HG03571 (cell line): Measurements from ENCODE around the gene GTF2F2.
"Not testable (repeated sequence)": the region's sequence is repeated elsewhere in the genome, so short reads cannot be mapped to it uniquely, and the experiment has no call there.

Experiments
- ATAC-seq: cut with Tn5 transposase; IDR thresholded peaks from one replicate; pipeline ENCODE4 v1.9.1; 2021; ENCODE audit not compliant: unreplicated experiment

The GTF2F2 gene

DNA sequence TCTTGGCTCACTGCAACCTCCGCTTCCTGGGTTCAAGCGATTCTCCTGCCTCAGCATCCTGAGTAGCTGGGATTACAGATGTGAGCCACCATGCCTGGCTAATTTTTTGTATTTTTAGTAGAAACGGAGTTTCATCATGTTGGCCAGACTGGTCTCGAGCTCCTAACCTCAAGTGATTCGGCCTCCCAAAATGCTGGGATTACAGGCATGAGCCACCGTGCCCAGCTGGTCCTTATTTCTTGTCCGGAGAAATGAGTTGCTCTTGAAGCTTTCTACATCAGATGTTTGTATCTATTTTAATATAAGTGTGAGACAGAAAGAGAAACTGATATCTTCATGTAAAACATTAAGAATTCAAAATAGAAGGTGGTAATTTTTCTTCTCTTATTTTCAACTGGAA lies 124.4 kb downstream of the GTF2F2 start:
- ATAC-seq = not testable (repeated sequence)

DNA sequence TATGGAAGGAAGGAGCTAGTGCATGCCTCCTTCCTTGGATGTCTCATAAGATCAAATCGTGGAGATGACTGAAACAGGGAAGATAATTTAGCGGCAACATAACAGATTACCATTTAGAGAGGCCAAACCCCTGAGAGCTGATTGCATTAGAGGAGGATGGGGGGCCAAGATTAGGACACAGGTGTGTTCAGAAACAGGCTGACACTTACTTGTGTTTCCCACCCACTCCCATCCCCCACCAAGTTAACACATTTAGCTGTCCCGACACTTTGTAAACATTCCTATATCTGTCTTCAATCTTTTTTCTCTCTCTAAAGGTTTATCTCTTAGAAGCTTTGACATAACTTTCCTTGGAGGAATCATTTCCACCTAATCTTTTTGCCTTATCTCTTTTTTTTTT lies 129.4 kb downstream of the GTF2F2 start:
- no peak for ATAC-seq

DNA sequence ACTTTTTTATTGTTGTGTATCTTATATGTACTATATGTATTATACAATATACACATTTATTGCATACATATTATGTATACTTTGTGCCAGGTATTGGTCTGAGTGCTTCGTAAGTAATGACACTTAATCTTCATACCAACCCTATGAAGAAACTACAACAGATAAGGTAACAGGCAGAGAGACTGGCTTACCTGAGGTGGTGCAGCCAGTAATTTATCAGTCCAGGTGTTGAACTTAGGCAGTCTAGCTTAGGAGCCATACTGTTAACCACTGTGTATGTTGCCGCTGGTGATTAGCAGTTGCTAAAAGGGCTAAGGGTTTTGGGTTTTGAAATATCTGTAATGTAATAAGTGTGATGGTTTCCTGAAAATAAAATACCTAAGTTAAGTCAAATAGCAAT lies 134.1 kb downstream of the GTF2F2 start:
- no peak for ATAC-seq

DNA sequence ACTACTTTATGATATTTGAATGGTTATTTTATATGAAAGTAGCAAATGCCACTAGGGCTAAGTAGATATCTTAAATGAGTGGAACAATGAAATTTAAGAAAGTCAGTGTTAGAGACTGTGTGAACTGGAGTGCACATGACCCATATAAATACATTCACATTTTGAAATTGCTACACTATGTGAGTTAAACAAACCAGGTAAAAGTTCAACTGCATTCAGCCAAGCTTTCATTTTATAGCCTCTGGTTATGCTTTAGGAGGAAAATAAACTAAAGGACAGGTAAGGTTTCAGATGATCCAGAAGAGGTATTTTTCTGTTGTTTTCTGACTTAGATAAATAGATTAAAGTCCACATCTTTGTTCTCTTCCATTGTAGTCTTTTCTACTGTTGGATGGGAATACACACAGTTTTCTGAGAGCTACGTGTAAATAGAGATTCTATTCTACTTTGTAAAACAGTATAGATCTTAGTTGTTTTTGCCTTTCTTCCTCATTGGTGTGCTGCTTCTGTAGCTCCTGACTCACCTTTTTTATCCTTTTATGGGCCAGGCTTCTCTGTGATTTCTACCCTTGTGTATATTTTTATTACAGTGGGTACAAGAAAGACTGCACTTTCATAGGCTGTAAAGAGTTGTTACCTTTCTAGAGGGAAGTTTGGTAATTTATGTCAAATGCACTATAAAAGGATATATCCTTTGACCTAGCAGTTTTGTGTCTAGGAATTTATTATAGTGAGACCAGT lies 135.1 kb downstream of the GTF2F2 start:
- ATAC-seq = no peak

DNA sequence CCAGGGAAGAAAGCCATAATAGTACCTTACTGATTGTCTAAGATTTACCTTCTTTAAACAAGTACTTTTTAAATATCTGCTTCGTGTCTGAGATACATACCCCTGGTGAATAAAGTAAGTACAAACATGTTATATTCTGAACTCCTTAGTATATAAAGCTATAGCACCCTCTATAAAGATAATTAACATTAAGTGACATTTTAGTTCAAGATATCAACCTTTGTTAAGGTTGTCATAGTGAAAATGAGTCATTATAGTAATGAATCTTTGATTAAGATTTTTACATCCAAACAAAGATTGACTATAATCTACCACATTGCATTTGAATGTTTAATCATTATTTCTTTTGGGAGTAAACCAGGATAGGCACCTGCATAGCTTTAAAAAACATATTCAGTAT lies 135.9 kb downstream of the GTF2F2 start:
- ATAC-seq = no peak

DNA sequence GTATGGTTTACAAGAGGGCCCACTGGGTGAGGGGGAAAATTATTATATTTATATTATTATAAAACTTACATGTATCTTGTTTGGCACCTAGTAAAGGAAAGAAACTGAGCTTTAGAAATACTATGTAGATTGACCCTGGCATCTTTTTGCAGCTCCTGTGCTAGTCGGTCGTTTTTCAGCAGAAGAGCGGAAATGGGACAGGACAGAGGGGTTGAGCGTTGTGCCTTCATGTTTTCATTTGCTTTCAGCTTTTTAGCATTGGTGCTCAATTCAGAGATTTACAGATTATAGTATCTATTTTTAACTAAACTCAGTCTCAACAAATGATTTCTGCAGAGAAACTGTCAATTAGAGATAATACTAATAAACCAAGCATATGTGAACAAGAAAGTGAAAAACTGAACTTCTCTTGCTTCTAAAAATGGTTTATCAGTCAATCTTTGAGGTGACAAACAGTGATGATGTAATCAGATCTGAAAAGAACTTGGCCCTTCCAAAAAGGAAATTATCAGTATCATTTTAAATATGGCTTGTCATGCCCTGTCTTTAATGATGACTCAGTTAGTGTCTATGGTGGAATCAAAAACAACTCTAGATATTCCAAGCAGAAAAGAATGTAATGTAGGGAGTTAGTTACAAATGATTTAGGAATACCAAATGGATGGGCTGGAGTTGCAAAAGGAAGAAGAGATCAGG lies 137.5 kb downstream of the GTF2F2 start:
- ATAC-seq = no peak

DNA sequence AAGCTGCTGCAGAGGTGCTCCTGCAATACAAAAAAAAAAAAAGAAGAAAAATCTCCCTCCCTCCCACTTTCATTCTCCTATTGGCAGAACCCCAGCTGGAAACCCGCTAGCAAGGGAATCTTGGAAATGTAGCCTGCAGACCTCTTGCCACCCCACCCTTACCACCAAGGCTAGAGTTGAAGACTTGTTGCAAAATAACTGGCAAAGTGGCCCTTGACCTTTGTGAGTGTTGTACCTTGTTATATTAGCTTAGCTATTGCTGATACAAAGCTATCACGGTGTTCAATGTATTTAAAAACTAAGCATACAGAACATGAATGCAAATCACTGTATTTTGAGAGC lies 138.0 kb downstream of the GTF2F2 start:
- ATAC-seq = no peak

DNA sequence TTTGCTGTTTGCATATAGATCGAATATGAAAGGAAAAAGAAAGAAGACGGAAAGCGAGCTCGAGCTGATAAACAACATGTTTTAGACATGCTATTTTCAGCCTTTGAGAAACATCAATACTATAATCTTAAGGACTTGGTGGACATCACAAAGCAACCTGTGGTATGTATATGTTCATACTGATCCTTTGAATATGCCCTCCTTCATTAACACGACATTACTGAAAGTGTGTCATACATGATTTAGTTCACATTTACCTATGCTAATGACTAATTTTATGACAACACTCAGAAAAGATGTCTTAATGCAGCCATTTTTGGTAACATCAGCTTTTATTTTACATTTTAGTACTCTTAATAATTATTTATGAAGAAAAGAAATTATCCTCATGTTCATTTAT lies 146.9 kb downstream of the GTF2F2 start:
- ATAC-seq = no peak

DNA sequence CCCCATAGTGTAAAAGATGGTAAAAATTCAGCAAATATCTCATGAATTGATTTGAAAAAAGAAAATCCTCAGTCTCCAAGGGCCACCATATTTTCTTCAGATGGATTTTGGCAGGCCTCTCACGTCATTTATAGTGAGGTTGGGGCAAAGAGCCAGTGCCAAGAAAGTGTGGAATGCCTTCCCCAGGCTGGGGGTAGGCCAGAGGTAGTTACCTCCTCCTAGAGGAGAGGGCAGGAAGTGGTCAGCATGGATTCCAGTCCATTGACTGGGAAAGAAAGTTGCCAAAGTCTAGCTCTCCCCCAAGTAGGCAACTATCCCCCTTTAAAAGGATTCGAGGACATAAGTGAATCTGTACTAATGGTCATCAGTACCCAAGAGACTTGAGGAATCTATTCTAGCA lies 148.9 kb downstream of the GTF2F2 start:
- ATAC-seq = no peak

DNA sequence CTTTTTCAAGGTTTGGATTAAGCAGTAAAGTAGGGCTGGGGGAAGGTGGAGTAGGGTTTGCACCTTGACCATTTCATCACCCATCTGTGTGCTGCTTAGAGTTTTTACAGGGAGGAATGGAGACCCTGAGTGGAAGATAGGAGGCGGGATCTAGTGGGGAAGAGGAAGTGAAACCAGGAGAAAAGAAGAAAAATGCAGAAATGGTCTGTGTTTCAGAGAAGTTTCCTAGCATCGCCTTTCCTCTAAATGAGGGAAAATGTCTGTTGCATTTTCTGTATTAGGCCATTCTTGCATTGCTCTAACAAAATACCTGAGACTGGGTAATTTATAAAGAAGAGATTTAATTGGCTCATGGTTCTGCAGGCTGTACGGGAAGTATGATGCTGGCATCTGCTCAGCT lies 156.6 kb downstream of the GTF2F2 start:
- ATAC-seq = no peak

DNA sequence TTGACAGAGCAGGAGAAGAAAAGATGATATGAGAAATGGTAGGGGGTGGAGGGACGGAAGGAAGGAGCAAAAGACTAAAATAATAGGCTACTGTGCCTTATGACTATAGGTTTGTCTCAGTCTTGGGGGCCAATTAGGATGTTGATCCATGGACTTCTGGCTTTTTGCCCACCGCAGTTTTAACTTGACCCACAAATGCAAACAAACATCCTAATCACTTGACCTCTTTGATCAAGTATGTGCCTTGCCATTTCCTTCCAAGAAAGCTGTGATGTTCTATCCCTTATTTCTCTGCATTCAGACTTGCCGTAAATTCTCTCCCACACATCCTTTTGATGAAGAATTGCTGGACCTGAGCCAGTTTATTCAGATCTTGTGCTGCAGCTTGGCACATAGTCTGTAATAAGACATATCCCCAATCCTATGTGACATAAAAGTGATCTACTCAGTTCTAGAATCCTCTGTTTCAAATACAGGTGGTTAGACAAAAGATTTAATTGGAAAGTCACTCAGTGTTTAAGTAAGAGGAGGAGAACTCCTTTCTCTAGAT lies 157.9 kb downstream of the GTF2F2 start:
- ATAC-seq = no peak

DNA sequence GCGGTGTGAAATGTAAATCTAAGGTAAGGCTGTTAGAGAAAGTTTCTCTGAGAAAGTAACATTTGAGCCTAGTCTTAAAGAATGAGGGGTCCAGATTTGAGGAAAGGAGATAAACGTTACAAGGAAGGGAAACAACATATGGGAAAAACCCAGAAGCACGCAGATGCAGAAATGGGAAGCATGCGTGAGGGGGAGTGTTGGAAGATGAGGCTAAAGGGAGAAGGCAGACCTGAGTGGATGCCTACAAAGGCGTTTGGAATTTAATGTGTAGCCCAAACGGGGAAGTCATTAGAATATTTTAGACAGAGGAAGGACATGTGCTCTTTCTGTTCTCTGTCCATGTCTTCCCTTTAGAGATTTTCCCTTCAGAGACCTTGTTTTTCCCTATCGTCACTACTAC lies 159.7 kb downstream of the GTF2F2 start:
- ATAC-seq = no peak

DNA sequence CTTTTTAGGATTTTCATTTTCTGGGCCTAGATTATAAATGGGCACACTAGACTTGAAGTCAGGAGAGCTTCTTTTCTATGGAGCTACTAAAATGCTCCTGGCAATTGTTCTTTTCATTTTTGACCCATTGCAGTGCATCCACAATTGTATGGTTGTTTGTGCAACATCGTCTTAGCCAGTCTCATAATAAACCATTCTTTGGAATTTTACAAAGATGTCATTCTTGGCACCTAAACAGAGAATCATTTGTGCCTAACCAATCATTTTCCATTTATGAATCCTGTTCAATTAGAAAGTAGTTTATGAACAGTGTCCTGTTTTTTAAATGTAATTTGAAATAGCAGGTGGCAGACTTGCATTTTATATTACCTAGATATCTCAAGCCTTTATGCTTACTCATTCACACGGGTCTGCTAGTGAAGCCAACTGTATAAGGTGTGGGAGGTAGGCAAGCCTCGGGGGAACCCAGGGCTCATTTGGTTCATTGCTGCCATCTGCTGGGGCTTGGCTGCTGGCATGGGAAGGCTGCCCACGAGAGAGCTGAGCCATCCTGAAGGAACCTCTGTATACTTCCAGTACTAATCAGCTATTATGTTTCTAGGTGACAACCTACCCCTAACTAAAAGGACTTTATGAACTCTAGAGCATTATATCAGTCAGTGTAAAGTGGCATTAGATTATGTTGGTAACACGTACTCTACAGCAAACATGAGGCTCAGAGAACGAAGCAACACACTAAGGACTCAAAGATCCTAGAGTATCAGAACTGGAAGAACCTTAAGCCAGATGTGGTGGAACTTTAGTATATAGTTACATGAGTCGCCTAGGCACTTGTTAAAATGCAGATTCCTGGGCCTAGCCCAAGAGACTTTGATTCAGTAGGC lies 160.7 kb downstream of the GTF2F2 start:
- no peak for ATAC-seq

DNA sequence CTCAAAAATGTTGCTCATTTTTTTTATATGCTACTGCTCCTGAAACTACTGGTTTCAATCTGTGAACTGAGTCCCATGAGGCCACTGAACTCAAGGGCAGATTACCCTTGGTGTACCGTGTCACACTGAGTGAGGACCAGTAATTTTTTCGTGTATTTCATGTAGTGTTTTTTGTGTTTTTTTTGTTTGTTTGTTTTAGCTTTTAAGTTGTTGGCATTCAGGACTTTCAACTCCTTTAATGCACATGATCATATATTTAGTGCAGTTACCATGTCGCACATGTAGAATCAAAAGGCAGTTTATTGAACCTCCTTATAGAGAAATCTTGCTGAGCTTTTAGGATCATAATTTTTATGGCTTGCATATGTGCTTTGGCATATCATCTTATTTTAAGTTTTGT lies 162.7 kb downstream of the GTF2F2 start:
- ATAC-seq = no peak

DNA sequence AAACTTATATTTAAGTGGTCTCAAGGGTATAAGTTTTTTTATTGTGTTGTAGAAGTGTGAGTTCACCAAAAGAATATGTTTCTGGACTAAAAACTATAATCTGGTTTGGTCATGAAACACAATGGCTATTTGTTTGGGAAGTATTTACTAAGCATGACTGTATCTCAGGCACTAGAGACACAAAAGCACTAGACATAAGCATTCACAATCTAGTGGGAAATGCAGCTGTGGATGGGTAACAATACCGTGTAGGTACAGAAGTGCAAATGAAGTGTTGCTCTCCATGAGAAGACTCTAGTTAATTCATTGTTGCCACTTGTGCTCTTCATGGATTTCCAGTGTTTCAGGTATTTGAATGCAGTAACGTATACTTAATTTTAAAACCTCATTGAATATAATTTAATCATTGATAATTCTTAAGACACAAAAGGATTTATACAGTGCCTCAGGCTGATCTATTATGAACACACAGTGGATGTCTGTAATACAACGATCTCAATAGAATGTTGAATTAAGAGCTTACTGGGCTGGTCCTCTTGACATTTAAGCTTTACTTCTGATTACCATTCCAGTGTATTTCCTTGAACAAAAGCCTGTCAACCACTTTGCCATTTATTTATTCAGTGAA lies 169.7 kb downstream of the GTF2F2 start:
- ATAC-seq = no peak

DNA sequence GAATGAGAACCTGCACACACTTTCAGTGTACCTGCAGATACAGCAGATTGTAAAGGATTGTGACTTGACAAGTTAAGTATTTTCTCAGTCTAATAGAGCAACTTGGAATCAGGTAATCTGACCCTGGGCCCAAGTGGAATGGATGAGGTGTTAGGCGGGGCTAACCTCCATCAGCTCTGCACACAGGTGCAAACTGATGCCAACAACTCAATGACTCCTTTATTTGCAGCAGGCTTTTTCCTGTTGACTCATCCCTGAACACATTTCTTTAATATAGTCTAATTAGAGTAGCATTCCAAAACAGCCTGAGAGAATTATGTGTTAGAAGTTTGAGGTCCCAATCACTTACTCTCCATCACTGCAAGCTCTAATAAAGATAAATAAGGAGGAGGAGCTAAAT lies 171.9 kb downstream of the GTF2F2 start:
- ATAC-seq = no peak

DNA sequence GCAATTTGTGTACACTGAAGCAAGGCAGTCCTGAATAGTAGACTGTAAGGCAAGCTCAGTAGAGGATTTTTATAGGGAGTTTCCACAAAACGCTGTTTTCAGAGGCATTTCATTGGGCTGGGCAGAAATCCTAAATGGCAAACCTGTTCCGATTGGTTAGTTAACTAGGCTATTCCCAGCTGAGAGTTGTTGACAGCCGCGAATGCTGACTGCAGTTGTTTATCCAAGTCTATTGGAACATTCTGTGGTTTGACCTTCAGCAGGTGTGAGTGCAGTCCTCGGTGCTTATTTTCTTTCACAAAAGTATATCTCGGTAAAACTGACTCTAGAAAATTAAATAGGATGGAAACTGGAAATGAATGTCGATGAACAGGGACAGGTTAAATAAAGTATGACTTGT lies 175.2 kb downstream of the GTF2F2 start:
- no peak for ATAC-seq

DNA sequence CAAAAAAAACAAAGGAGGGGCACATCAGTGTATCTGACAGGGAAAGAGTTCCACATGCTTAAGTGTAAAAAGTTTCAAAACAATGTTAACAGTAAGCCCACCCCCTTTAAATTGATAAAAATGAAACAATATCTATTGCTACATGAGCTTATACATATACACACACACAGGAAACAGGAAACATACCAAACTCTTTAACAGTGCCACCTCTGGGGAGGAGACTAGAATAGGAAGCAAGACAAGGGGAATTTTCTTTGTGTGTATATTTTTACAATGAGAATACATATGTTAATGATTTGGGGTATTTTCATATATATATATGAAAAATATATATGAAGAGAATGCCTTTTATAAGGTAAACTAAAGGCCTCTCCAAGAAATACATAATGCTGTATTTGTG lies 175.9 kb downstream of the GTF2F2 start:
- no peak for ATAC-seq

DNA sequence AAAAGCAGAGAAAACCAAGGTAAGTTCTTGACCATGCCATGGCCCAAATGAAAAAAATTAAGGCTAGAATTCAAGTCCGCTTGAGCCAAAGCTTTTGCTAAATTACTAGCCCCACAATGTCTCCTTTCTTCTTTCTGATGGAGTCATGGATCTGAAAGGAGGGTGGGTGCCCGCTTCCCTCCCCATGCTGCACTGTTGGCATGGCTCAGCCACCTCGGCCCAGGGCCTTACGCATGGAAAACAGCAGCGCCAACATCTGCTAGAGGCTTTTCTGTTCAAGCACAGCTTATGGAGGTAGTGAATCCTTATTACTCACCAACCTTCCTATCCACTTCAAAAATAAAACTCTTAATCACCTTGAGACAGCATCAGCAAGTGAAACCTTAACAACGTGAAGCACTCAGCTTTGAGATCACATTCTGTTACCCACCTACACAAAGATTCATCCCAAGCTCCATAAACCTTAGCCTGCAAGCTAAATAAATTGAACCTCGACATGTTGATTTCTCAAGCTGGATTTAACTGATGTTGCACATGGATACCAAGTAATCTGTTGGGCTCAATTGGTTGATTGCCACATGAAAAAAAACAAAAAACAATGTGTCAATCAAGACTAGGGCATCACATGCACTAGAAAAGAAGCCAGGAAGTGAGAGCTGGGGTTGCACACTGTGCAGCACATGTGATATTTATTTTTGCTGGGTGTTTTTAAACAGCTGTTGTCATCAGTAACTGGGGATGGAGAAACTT lies 177.3 kb downstream of the GTF2F2 start:
- ATAC-seq = no peak

DNA sequence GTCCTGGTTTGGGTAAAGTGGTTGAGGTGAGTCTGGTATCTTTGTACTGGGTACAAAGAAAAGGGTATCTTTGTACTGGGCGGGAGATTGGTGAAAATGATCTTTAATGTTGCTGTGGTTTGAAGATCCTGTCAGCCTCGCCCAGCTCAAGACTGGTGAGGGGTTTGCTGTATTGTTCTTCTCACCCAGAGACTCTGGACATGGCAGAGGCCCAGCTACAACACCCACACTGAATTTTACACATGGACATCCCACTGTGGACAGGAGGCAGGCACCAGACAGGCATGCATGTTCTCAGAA lies 177.8 kb downstream of the GTF2F2 start:
- no peak for ATAC-seq

DNA sequence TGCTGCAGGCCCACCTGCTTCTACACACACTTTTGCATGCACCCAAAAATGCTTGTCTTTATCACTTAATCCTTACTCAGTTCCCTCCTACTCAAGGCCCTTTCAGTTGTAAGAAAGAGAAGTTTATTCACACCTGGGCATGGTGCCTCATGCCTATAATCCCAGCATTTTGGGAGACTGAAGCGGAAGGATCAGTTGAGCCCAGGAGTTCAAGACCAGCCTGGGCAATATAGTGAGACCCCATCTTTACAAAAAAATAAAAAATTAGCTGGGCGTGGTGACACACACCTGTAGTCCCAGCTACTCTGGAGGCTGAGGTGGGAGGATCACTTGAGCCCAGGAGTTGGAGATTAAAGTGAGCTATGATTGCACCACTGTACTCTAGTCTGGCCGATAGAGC lies 178.2 kb downstream of the GTF2F2 start:
- not testable (repeated sequence) for ATAC-seq
